ENCODE results near the gene MDM4. TPM values are rescaled to one million over a fixed set of nuclear protein-coding genes. Genes with fewer than 3 reads are reported as not detected.

MDM4 gene, protein sequence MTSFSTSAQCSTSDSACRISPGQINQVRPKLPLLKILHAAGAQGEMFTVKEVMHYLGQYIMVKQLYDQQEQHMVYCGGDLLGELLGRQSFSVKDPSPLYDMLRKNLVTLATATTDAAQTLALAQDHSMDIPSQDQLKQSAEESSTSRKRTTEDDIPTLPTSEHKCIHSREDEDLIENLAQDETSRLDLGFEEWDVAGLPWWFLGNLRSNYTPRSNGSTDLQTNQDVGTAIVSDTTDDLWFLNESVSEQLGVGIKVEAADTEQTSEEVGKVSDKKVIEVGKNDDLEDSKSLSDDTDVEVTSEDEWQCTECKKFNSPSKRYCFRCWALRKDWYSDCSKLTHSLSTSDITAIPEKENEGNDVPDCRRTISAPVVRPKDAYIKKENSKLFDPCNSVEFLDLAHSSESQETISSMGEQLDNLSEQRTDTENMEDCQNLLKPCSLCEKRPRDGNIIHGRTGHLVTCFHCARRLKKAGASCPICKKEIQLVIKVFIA
- total RNA-seq, result 49.6 and 67.0 TPM in 2 replicates
- polyA plus RNA-seq, result 10.4 and 11.7 TPM in 2 replicates
- polyA plus RNA-seq (2011; cell fraction: cytosol; rRNA removed), result 3.3 and 5.0 TPM in 2 replicates
- 69.0 and 78.9 TPM in 2 replicates for polyA plus RNA-seq (2011; cell fraction: nucleus; rRNA removed)
- 6.3 and 8.8 TPM in 2 replicates for polyA plus RNA-seq (2012)
- 76.0 and 107 TPM in 2 replicates for polyA minus RNA-seq
- 10.9 TPM for polyA minus RNA-seq (2011; cell fraction: cytosol; rRNA and poly(A)+ RNA removed)
- polyA minus RNA-seq (2011; cell fraction: nucleus; rRNA and poly(A)+ RNA removed), result 155 and 217 TPM in 2 replicates
- Bru-seq, nascent RNA, result percentile 90 among the genes with signal in this experiment
- percentile 89 among the genes with signal in this experiment for BruChase-seq, experiment 1, labeled RNA remaining after a 6-hour chase
- percentile 90 among the genes with signal in this experiment for BruChase-seq, experiment 2, labeled RNA remaining after a 2-hour chase
- long read RNA-seq, full-length matches to known transcripts, result 2 of 10 reads
- long read RNA-seq, partial matches to known transcripts, result 0 of 10 reads
- long read RNA-seq, other reads (novel, unspliced or antisense), result 8 of 10 reads

DNA sequence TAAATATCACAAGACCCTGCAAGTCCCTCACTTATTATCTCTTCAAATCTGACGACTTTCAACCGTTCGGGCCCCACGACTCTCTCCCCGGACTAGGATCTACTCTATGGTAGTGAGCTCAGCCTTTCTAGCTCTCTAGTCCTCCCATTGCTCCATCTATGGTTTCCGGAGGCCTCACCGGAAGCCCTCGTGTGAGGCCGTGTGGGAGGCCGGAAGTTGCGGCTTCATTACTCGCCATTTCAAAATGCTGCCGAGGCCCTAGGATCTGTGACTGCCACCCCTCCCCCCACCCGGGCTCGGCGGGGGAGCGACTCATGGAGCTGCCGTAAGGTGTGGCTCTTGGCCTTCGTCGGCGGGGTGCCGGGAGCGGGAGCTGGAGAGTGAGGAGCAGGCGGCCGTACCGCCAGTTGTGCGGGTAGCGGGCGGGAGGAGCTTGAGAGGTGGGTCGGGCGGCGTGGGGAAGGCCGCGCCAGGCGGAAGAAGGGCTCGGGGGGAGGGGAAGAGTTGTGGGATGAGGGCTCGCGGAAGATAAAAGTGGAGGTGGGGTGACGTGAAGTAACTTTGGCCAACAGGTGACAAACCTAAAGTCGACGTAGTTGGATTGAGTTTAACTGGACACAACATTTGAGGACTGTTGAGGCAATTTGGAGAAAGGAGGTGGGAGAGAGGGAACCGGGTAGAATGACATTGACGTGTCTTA lies at the start of gene MDM4:
TSS of gene MDM4 (plus strand) at position 227 of the 700 bp plus-strand sequence. CDS start 9,113 bp downstream, outside the sequence.
- Histone ChIP-seq H3K4me2 (ENCODE audit: insufficient read depth, low read length) (peak within 1 kb of the TSS; percentile 54), H3K79me2 (ENCODE audit: control insufficient read depth, insufficient read depth, low read length) (peaks cover 49% of the 10 kb centered on the region), H3K9me1 (replicated peaks; ENCODE audit: control insufficient read depth, extremely low read depth, insufficient read depth, low read length) (no peaks in the 10 kb centered on the region), H3K4me3 (replicated peaks in 1 of 3; ENCODE audit: insufficient read depth in 1 of 3, low read depth in 1 of 3, low read length in 3 of 3) (peak within 1 kb of the TSS; percentile 53 to 90 (median 74)), H2AFZ (ENCODE audit: low read depth, low read length) (peak within 1 kb of the TSS; percentile 73), H3K27me3 (ENCODE audit: control insufficient read depth in 2 of 2, insufficient read depth in 2 of 2, low read length in 2 of 2) (no peaks in the 10 kb centered on the region), H3K9ac (replicated peaks; ENCODE audit: extremely low read depth, insufficient read depth, low read length) (peak within 1 kb of the TSS; percentile 85), H3K36me3 (ENCODE audit: control insufficient read depth in 2 of 2, extremely low read depth in 1 of 2, insufficient read depth in 2 of 2, low read length in 2 of 2) (no peaks in the 10 kb centered on the region), H3K9me3 (replicated peaks; ENCODE audit: control insufficient read depth, insufficient read depth, low read length) (no peaks in the 10 kb centered on the region), H3K4me1 (ENCODE audit: control insufficient read depth, extremely low read depth, insufficient read depth, low read length) (no peaks in the 10 kb centered on the region), H4K20me1 (replicated peaks; ENCODE audit: control insufficient read depth, extremely low read depth, insufficient read depth, low read length) (no peaks in the 10 kb centered on the region), H3K27ac (ENCODE audit: insufficient read depth, low read depth, low read length) (peak within 1 kb of the TSS; percentile 68)
- ChIA-PET POLR2A (interaction anchor here (0.6 to 2.1 kb wide), 7 partner anchors 9 to 1211 kb away, joined by 3 to 17 read pairs (median 3); partner anchors contain the start of gene RBBP5), CTCF (interaction anchor here (0.7 to 2.6 kb wide), 10 partner anchors 9 to 291 kb away, joined by 3 to 16 read pairs (median 4); no protein-coding TSS in a partner anchor)
- dilution Hi-C loops (cut with MboI; ENCODE audit: extremely low pct_ligation_motif_present, low sequenced_read_pairs) (no loop called here), intact Hi-C loops (cut with micrococcal nuclease) (loop anchor here (1.0 kb wide), 1 partner anchor 9 kb away; no protein-coding TSS in a partner anchor)
- no TSS peak for BruUV-seq (replicated peaks)
- TF ChIP-seq JUN (IDR thresholded peaks at IDR 0.05; ENCODE audit: borderline replicate concordance, insufficient read depth, insufficient read length, low read depth) (no peak), EZH2 (IDR thresholded peaks at IDR 0.05; ENCODE audit: borderline replicate concordance, low read depth, low read length, severe bottlenecking) (no peak), GATA2 (IDR thresholded peaks at IDR 0.05; ENCODE audit: insufficient read depth, insufficient read length, low read depth, low read length) (no peak), POLR2A (IDR thresholded peaks at IDR 0.05; ENCODE audit: low read depth, low read length) (peak; percentile 15), MYC (IDR thresholded peaks at IDR 0.05; ENCODE audit: low read depth, low read length) (no peak), FOS (IDR thresholded peaks at IDR 0.05; ENCODE audit: borderline replicate concordance, insufficient read depth, low read length) (peak; percentile 31), POLR2AphosphoS5 (IDR thresholded peaks at IDR 0.05; ENCODE audit: insufficient read depth, low read depth, low read length) (peak; percentile 73)
- TF ChIP-seq, protein P1, sequence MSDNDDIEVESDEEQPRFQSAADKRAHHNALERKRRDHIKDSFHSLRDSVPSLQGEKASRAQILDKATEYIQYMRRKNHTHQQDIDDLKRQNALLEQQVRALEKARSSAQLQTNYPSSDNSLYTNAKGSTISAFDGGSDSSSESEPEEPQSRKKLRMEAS (IDR thresholded peaks at IDR 0.05; ENCODE audit: insufficient read depth, insufficient read length), result peak; percentile 39
- TF ChIP-seq, protein P2, sequence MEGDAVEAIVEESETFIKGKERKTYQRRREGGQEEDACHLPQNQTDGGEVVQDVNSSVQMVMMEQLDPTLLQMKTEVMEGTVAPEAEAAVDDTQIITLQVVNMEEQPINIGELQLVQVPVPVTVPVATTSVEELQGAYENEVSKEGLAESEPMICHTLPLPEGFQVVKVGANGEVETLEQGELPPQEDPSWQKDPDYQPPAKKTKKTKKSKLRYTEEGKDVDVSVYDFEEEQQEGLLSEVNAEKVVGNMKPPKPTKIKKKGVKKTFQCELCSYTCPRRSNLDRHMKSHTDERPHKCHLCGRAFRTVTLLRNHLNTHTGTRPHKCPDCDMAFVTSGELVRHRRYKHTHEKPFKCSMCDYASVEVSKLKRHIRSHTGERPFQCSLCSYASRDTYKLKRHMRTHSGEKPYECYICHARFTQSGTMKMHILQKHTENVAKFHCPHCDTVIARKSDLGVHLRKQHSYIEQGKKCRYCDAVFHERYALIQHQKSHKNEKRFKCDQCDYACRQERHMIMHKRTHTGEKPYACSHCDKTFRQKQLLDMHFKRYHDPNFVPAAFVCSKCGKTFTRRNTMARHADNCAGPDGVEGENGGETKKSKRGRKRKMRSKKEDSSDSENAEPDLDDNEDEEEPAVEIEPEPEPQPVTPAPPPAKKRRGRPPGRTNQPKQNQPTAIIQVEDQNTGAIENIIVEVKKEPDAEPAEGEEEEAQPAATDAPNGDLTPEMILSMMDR (IDR thresholded peaks at IDR 0.05; ENCODE audit: extremely low read depth in 1 of 2, insufficient read depth in 1 of 2, low read depth in 1 of 2, low read length in 2 of 2), result no peak
- DNase-seq (ENCODE audit: low read depth, low spot score) (peak; percentile 95), FAIRE-seq (peak; percentile 91)

All from endothelial cell of umbilical vein (primary cell).